ENCODE measurements around the gene MCOLN1.

GRCh38 chr19:7570761-7571160 is 48.3 kb downstream of the MCOLN1 start:
- TF ChIP-seq CTCF (IDR thresholded peaks at IDR 0.05) = no peak
- no peak for TF ChIP-seq POLR2A (IDR thresholded peaks at IDR 0.05)

Measured in thyroid gland (tissue), 4 donors.